ENCODE measurements around the gene PSAPL1.

Gene PSAPL1

GRCh38 chr4:7430965-7431695, 3.6 kb downstream of the PSAPL1 start:
- FAIRE-seq, result no peak

GRCh38 chr4:7430368-7430964, 4.3 kb downstream of the PSAPL1 start:
- FAIRE-seq, result no peak

- FAIRE-seq, result no peak
These were observed 5.1 kb downstream of the PSAPL1 start for GRCh38 chr4:7429601-7430078.

- no peak for FAIRE-seq
These were observed 5.7 kb downstream of the PSAPL1 start for GRCh38 chr4:7429069-7429416.

- FAIRE-seq, result no peak
These were observed 6.3 kb downstream of the PSAPL1 start for GRCh38 chr4:7428261-7429068.

- FAIRE-seq, result no peak
These were observed 6.9 kb downstream of the PSAPL1 start for GRCh38 chr4:7427831-7428260.

GRCh38 chr4:7427361-7427760, 7.4 kb downstream of the PSAPL1 start:
- FAIRE-seq, result no peak

GRCh38 chr4:7426525-7427171, 8.1 kb downstream of the PSAPL1 start:
- FAIRE-seq, result no peak

- no peak for FAIRE-seq
These were observed 8.9 kb downstream of the PSAPL1 start for GRCh38 chr4:7425591-7426468.

- no peak for FAIRE-seq
These were observed 9.6 kb downstream of the PSAPL1 start for GRCh38 chr4:7425124-7425523.

- FAIRE-seq, result no peak
These were observed 10.1 kb downstream of the PSAPL1 start for GRCh38 chr4:7424553-7425111.

GRCh38 chr4:7423801-7424552, 10.8 kb downstream of the PSAPL1 start:
- no peak for FAIRE-seq

GRCh38 chr4:7423391-7423790, 11.3 kb downstream of the PSAPL1 start:
- FAIRE-seq, result no peak

- no peak for FAIRE-seq
These were observed 11.9 kb downstream of the PSAPL1 start for GRCh38 chr4:7422898-7423180.

GRCh38 chr4:7422151-7422897, 12.4 kb downstream of the PSAPL1 start:
- no peak for FAIRE-seq

- no peak for FAIRE-seq
These were observed 13.2 kb downstream of the PSAPL1 start for GRCh38 chr4:7421356-7422150.

GRCh38 chr4:7420661-7421040, 14.1 kb downstream of the PSAPL1 start:
- no peak for FAIRE-seq

- FAIRE-seq, result no peak
These were observed 14.6 kb downstream of the PSAPL1 start for GRCh38 chr4:7419961-7420660.

Measured in TTC549 (cell line).